Astrocyte of the hippocampus (primary cell): ENCODE measurements around the gene SERTM2.

Source experiments
- DNase-seq: peaks from one replicate; pipeline ENCODE4 v3.0.0; 2011; ENCODE audit warnings: low read depth, low spot score

SERTM2 gene

DNA sequence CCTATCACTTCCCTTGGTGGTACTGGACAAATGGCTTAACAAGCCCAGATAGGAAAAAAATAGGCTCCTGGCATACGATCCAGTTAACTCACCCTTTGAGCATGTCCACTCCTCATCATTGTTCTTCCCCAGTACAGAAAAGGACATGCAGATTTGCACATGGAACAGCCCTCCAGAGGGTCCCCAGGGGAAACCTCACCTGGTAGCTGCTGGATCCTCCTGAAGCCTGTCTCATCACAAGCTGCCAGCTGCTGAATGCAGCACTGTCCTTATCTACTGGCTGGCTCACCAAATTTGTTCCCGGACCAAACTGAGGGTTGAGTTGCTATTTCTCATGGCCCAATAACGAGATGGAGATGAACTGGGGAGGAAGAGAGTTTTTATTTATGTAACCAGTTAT, 49.4 kb downstream of the SERTM2 start:
- no peak for DNase-seq

DNA sequence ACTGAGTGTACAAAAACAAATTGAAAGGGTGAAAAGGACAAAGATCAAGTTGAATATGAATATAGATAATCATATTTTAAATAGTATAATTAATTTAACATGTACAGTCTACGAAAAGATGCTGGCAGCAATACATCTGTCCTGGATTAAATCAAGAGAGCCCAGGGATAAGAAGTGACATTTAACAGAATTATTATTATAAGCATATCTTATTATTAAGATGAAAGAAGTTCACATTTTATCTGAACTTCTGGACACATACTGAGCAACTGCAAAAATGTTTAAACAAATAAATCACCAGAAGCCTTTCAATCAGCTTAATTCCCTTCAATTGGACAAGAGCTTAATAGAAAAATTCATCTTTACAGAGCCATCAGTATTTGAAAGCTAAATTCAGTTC, 50.4 kb downstream of the SERTM2 start:
- DNase-seq: no peak

DNA sequence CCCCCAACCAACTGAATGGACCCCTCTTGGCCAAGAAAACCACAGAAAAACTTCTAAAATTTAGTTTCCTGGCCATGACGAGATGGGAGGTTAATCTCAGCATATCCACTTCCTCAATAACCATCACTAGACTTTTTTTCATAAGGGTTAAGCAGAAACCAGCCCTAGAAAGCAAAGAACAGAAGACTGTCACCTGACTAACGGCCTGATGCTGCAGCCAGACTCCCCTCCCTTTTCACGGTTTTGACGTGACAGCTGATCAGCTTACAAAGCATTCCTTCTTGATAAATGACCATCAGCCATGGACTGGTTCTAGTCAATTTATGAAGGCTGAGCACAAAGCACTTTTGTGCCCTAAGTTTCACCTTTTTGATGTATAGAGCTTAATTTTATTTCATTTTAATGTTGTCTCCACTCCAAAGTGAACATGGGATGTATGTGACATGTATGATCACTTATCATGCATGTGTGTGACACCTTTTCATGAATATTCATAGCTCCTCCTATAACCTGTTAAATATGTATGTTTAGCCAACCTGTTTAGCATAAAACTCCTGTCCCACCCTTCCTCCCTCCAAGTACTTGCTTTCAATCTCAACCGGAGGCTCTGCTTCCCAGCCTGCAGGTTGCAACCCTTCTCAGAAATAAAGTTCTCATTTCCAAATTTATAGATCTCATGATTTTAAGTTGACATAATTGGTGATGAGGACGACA, 56.3 kb downstream of the SERTM2 start:
- DNase-seq: no peak

DNA sequence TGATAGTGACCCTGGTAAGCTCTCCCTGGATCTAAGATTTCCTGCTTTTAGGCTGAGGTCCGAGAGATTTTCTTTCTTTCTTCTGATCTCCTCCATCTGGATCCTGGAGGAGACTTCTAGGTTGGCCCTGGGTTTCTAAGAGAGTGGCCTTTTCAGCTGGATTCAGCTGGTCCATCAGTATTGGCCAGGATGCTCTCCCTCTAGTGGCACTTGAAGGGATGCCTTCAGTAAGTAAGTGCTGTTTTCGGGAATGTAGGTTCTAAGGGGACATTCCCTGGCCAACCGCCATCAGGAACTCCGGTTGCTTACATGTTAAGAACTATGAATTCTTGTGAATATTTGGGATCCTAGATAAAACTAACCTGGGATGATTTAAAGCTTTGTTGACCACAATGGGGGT, 56.9 kb downstream of the SERTM2 start:
- DNase-seq: peak; percentile 32

DNA sequence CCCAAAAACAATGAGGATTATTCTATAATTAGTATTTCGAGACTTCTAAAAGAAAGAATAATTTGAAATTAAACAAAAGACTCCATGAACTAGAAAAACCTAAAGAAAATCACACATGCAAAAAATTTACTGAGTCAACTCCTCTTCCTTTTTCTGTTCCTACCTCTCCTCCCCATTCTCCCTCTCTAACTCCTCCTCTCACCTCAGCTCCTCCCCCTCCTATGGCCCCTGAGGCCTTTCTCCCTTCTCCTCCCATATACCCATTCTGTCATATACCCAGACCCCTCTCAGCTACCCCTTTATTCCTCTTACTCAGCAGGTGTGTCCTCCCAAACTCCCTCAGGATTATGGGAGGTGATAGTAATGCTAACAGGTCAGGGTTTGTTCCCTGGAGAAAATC, 57.4 kb downstream of the SERTM2 start:
- no peak for DNase-seq
